Fibroblast of lung (primary cell): ENCODE results near the gene MICALL1. TPM values are rescaled to one million over a fixed set of nuclear protein-coding genes. Genes with fewer than 3 reads are reported as not detected.

Experiments
- DNase-seq, 2 donors: peaks; one replicate each; pipeline versions ENCODE4 v3.0.0 to v3.0.0-alpha.2; 2010; ENCODE audit warnings: low read depth in 2 of 2
- H2AFZ ChIP-seq: 2 replicates; pipeline ENCODE4 v1.5.1; 2012; ENCODE audit warnings: low read length, control low read depth, inconsistent platforms
- H3K27ac ChIP-seq: 2 replicates; pipeline ENCODE4 v1.5.1; 2011; ENCODE audit warnings: low read length, control low read depth; ENCODE audit not compliant: insufficient read depth
- H3K27me3 ChIP-seq: 2 replicates; pipeline ENCODE4 v1.5.1; 2011; ENCODE audit warnings: mild to moderate bottlenecking, low read length; ENCODE audit not compliant: control insufficient read depth, insufficient read depth
- H3K36me3 ChIP-seq: 2 replicates; pipeline ENCODE4 v1.5.1; 2011; ENCODE audit warnings: low read length; ENCODE audit not compliant: control insufficient read depth, insufficient read depth
- H3K4me1 ChIP-seq: 2 replicates; pipeline ENCODE4 v1.5.1; 2011; ENCODE audit warnings: low read length; ENCODE audit not compliant: control insufficient read depth, insufficient read depth; ENCODE audit errors: extremely low read depth
- H3K4me2 ChIP-seq: 2 replicates; pipeline ENCODE4 v1.5.1; 2011; ENCODE audit warnings: low read length, control low read depth; ENCODE audit not compliant: insufficient read depth; ENCODE audit errors: extremely low read depth
- H3K4me3 ChIP-seq, 4 experiments: fragments of 200-600 bp in 1 of 4; sonication (generic) in 1 of 4; replicated peaks in 1 of 4; 2 replicates each; pipeline ENCODE4 v1.5.1; 2011 to 2016; ENCODE audit warnings: low read length in 4 of 4, low read depth in 3 of 4, mild to moderate bottlenecking in 3 of 4, control low read depth in 2 of 4, inconsistent platforms in 1 of 4, mixed read lengths in 1 of 4; ENCODE audit not compliant: insufficient read depth in 1 of 4; ENCODE audit errors: control extremely low read depth in 1 of 4
- H3K79me2 ChIP-seq: 2 replicates; pipeline ENCODE4 v1.5.1; 2012; ENCODE audit warnings: mild to moderate bottlenecking, low read length, inconsistent platforms; ENCODE audit not compliant: control insufficient read depth, insufficient read depth
- H3K9ac ChIP-seq: 2 replicates; pipeline ENCODE4 v1.5.1; 2011; ENCODE audit warnings: mild to moderate bottlenecking, low read length, control low read depth; ENCODE audit not compliant: insufficient read depth
- H3K9me3 ChIP-seq: 2 replicates; pipeline ENCODE4 v1.5.1; 2012; ENCODE audit warnings: low read depth, low read length; ENCODE audit not compliant: control insufficient read depth, insufficient read depth
- H4K20me1 ChIP-seq: 2 replicates; pipeline ENCODE4 v1.5.1; 2011; ENCODE audit warnings: low read length; ENCODE audit not compliant: control insufficient read depth, insufficient read depth; ENCODE audit errors: extremely low read depth
- EZH2 ChIP-seq: IDR thresholded peaks from 2 replicates; pipeline ENCODE4 v1.5.1; 2012; ENCODE audit warnings: low read length, control low read depth, mild to moderate bottlenecking; ENCODE audit errors: missing control alignments
- polyA plus RNA-seq, 2 donors: library from polyadenylated mRNA; depleted of rRNA in 1 of 2; stranded (reverse) in 1 of 2; unstranded in 1 of 2; fragments of >200 nt; gene quantifications; 2 replicates each; pipeline ENCODE4 v1.2.1, GENCODE V29; 2011 to 2012; ENCODE audit warnings: missing spikeins in 1 of 2
- total RNA-seq: library from RNA; depleted of rRNA; stranded (reverse); fragments of >200 nt; gene quantifications from 2 replicates; pipeline ENCODE4 v1.2.1, GENCODE V29; 2014
- TF ChIP-seq, protein P1 (sequence below), 2 donors: IDR thresholded peaks in 1 of 2; conservative IDR thresholded peaks in 1 of 2; 1 replicate in 1 of 2; 2 replicates in 1 of 2; pipeline ENCODE4 v1.5.1; 2011 to 2012; ENCODE audit warnings: low read length in 2 of 2, control low read depth in 1 of 2, inconsistent platforms in 1 of 2, low read depth in 1 of 2, mild to moderate bottlenecking in 1 of 2

MICALL1 gene
- total and polyA plus RNA-seq, 2 donors (not counting 1 experiment from before 2014, with no cell fraction given), result 17.2 to 19.5 TPM

DNA sequence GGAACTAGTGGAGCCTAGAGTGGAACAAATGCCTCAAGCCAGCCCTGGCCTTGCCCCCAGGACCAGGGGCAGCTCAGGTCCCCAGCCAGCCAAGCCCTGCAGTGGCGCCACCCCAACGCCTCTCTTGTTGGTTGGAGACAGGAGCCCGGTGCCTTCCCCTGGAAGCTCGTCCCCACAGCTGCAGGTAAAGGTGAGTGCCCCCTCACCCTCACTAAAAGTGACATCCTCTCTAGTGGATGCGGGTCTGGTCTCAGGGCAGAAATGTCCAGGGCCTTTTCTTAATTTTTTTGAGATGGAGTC, 21.5 kb downstream of the MICALL1 start:
- Histone ChIP-seq H3K9me3 (no peaks in the 10 kb centered on the region), H3K79me2 (no peaks in the 10 kb centered on the region)

DNA sequence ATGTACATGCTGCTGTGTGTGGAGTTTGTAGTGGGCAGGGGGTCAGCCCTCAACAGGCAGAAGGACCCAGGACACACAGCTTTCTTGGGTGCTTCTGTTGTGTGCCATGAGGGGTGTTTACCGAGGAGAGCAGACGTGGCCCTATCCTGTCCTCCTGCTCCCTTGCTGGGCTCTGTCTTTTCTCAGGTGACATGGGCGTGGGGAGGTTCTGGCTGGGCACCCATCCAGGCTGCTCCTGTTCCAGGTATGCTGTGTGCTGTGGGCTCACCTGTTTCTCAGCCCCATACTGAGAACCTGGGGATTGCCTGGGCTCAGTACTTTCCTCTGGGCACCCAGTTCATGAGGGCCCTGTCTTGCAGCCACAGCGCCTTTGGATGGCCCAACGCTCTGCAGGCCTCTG, 23.3 kb downstream of the MICALL1 start:
- Histone ChIP-seq H3K4me2 (no peak overlapping the region), H3K4me1 (peaks cover 28% of the 10 kb centered on the region), H3K9me3 (no peaks in the 10 kb centered on the region), H3K4me3 (no peak overlapping the region), H3K9ac (no peak overlapping the region), H3K79me2 (no peaks in the 10 kb centered on the region), H3K27me3 (no peaks in the 10 kb centered on the region), H3K36me3 (peaks cover 51% of the 10 kb centered on the region), H2AFZ (no peak overlapping the region), H3K27ac (no peak overlapping the region), H4K20me1 (no peaks in the 10 kb centered on the region)
- no peak for DNase-seq
- TF ChIP-seq EZH2, result no peak
- TF ChIP-seq, protein P1, sequence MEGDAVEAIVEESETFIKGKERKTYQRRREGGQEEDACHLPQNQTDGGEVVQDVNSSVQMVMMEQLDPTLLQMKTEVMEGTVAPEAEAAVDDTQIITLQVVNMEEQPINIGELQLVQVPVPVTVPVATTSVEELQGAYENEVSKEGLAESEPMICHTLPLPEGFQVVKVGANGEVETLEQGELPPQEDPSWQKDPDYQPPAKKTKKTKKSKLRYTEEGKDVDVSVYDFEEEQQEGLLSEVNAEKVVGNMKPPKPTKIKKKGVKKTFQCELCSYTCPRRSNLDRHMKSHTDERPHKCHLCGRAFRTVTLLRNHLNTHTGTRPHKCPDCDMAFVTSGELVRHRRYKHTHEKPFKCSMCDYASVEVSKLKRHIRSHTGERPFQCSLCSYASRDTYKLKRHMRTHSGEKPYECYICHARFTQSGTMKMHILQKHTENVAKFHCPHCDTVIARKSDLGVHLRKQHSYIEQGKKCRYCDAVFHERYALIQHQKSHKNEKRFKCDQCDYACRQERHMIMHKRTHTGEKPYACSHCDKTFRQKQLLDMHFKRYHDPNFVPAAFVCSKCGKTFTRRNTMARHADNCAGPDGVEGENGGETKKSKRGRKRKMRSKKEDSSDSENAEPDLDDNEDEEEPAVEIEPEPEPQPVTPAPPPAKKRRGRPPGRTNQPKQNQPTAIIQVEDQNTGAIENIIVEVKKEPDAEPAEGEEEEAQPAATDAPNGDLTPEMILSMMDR (conservative IDR thresholded peaks at IDR 0.05 in 1 of 2, IDR thresholded peaks at IDR 0.05 in 1 of 2; ENCODE audit: low read depth in 1 of 2, low read length in 2 of 2), result no peak

More for the DNA sequence above, 21.5 kb downstream of the MICALL1 start:
- Histone ChIP-seq H3K27ac (no peak overlapping the region), H3K4me3 (no peak overlapping the region), H3K36me3 (peaks cover 38% of the 10 kb centered on the region), H2AFZ (no peak overlapping the region), H3K27me3 (no peaks in the 10 kb centered on the region), H4K20me1 (no peaks in the 10 kb centered on the region), H3K4me2 (no peak overlapping the region), H3K4me1 (peaks cover 13% of the 10 kb centered on the region), H3K9ac (no peak overlapping the region)
- TF ChIP-seq, protein P1 (conservative IDR thresholded peaks at IDR 0.05 in 1 of 2, IDR thresholded peaks at IDR 0.05 in 1 of 2; ENCODE audit: low read depth in 1 of 2, low read length in 2 of 2), result no peak
- no peak for DNase-seq

DNA sequence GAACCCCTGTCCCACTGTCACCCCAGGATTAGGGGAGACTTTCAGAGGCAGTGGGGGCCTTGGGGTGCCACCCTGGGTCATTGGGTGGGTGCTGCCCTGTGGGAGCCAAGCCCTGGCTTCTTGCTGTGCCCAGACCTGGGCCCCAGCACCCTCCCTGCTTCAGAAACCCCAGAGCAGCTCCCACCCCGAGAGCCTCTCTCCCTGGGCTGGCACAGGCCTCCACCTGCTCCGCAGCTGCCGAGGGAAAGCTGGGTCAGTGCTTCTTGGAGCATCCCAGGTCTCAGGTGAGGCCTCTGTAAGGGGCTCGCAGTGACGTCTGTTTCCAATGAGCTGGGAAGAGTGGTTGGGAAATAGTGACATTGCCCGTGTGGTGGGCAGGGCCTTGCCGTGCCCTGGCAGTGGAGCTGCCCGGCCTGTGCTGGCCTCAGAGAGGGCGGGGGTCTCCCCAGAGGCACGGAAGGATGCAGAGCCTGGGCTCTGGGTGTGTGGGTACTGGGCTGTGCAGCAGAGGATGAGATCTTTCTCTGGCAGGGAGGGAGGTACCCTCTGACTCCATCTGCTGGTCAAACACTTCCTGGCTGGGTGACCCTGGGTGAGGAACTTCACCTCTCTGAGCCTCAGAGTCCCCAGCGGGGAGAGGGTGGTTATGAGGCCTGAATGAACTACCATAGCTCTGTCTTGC, 24.3 kb downstream of the MICALL1 start:
- H3K4me3 ChIP-seq, result no peak overlapping the region
- peaks cover 25% of the 10 kb centered on the region for H3K4me1 ChIP-seq
- H2AFZ ChIP-seq, result no peak overlapping the region
- DNase-seq, result peak in 1 of 2 donors; percentile 40
- H4K20me1 ChIP-seq, result no peaks in the 10 kb centered on the region
- H3K27ac ChIP-seq, result peak overlapping the region; percentile 41
- no peak overlapping the region for H3K4me2 ChIP-seq
- no peaks in the 10 kb centered on the region for H3K9me3 ChIP-seq
- H3K27me3 ChIP-seq, result no peaks in the 10 kb centered on the region
- peaks cover 44% of the 10 kb centered on the region for H3K36me3 ChIP-seq
- TF ChIP-seq, protein P1 (conservative IDR thresholded peaks at IDR 0.05 in 1 of 2, IDR thresholded peaks at IDR 0.05 in 1 of 2; ENCODE audit: low read depth in 1 of 2, low read length in 2 of 2), result peak; percentile 60 to 64
- no peak for TF ChIP-seq EZH2
- no peak overlapping the region for H3K9ac ChIP-seq
- no peaks in the 10 kb centered on the region for H3K79me2 ChIP-seq
